Neuronal stem cell (in vitro differentiated cells): ENCODE data around the gene ATRN.

Experiments
- DNase-seq: peaks from one replicate; pipeline ENCODE4 v3.0.0-alpha.2; 2013; ENCODE audit warnings: low spot score
- H2AFZ ChIP-seq: one replicate; pipeline ENCODE4 v1.6.1; 2013; ENCODE audit warnings: mild to moderate bottlenecking, low read length, inconsistent platforms
- H2AK5ac ChIP-seq: 2 replicates; pipeline ENCODE4 v1.6.1; 2013; ENCODE audit warnings: low read depth, mild to moderate bottlenecking, inconsistent platforms, low read length, moderate library complexity, mixed read lengths
- H2BK120ac ChIP-seq: 2 replicates; pipeline ENCODE4 v1.6.1; 2013; ENCODE audit warnings: low read depth, mild to moderate bottlenecking, inconsistent platforms, low read length, moderate library complexity, mixed read lengths
- H2BK12ac ChIP-seq: one replicate; pipeline ENCODE4 v1.6.1; 2013; ENCODE audit warnings: low read length, inconsistent platforms
- H2BK15ac ChIP-seq: 2 replicates; pipeline ENCODE4 v1.6.1; 2013; ENCODE audit warnings: mild to moderate bottlenecking, low read length, inconsistent platforms, mixed read lengths
- H2BK5ac ChIP-seq: one replicate; pipeline ENCODE4 v1.6.1; 2013; ENCODE audit warnings: inconsistent platforms, mild to moderate bottlenecking, low read length, moderate library complexity
- H3K14ac ChIP-seq: one replicate; pipeline ENCODE4 v1.6.1; 2013; ENCODE audit warnings: low read length, inconsistent platforms
- H3K18ac ChIP-seq: 2 replicates; pipeline ENCODE4 v1.6.1; 2013; ENCODE audit warnings: low read length, inconsistent platforms
- H3K23ac ChIP-seq: 2 replicates; pipeline ENCODE4 v1.6.1; 2013; ENCODE audit warnings: low read depth, mild to moderate bottlenecking, mixed read lengths, low read length, inconsistent platforms; ENCODE audit not compliant: poor library complexity
- H3K27ac ChIP-seq: replicated peaks from 3 replicates; pipeline ENCODE4 v1.5.1; 2013; ENCODE audit warnings: low read length, inconsistent platforms
- H3K27me3 ChIP-seq, 3 experiments: 2 replicates each; pipeline ENCODE4 v1.6.1; 2013; ENCODE audit warnings: low read length in 3 of 3, mild to moderate bottlenecking in 2 of 3, inconsistent platforms in 1 of 3, low read depth in 1 of 3, mixed read lengths in 1 of 3, moderate library complexity in 1 of 3; ENCODE audit not compliant: control insufficient read depth in 3 of 3, insufficient read depth in 3 of 3
- H3K36me3 ChIP-seq, 2 donors: replicated peaks in 1 of 2; 2 replicates each; pipeline ENCODE4 v1.6.1; 2013; ENCODE audit warnings: low read length in 2 of 2; ENCODE audit not compliant: control insufficient read depth in 2 of 2, insufficient read depth in 2 of 2
- H3K4ac ChIP-seq: 2 replicates; pipeline ENCODE4 v1.6.1; 2013; ENCODE audit warnings: inconsistent platforms, mild to moderate bottlenecking, low read length, moderate library complexity
- H3K4me1 ChIP-seq, 2 donors: 1 replicate in 1 of 2; 2 replicates in 1 of 2; pipeline ENCODE4 v1.6.1; 2013; ENCODE audit warnings: low read length in 2 of 2, low read depth in 1 of 2; ENCODE audit not compliant: control insufficient read depth in 2 of 2, insufficient read depth in 1 of 2
- H3K4me2 ChIP-seq: one replicate; pipeline ENCODE4 v1.6.1; 2013; ENCODE audit warnings: mild to moderate bottlenecking, low read length, inconsistent platforms; ENCODE audit not compliant: insufficient read depth, poor library complexity, severe bottlenecking
- H3K4me3 ChIP-seq, 2 donors: 2 replicates each; pipeline ENCODE4 v1.5.1; 2013; ENCODE audit warnings: low read length in 2 of 2, mild to moderate bottlenecking in 2 of 2, inconsistent platforms in 1 of 2, moderate library complexity in 1 of 2
- H3K79me1 ChIP-seq: one replicate; pipeline ENCODE4 v1.6.1; 2013; ENCODE audit warnings: low read depth, mild to moderate bottlenecking, inconsistent platforms, low read length, moderate library complexity
- H3K9ac ChIP-seq: one replicate; pipeline ENCODE4 v1.6.1; 2013; ENCODE audit warnings: mild to moderate bottlenecking, low read depth, low read length, inconsistent platforms; ENCODE audit not compliant: poor library complexity
- H3K9me3 ChIP-seq, 2 donors: replicated peaks in 1 of 2; 2 replicates each; pipeline versions ENCODE3 to v1.6.1; 2013; ENCODE audit warnings: low read length in 2 of 2, mild to moderate bottlenecking in 2 of 2, inconsistent platforms in 1 of 2, low read depth in 1 of 2, mixed read lengths in 1 of 2, moderate library complexity in 1 of 2; ENCODE audit not compliant: control insufficient read depth in 2 of 2, insufficient read depth in 1 of 2
- H4K8ac ChIP-seq: one replicate; pipeline ENCODE4 v1.6.1; 2013; ENCODE audit warnings: low read depth, mild to moderate bottlenecking, inconsistent platforms, low read length, moderate library complexity
- H4K91ac ChIP-seq: one replicate; pipeline ENCODE4 v1.6.1; 2013; ENCODE audit warnings: low read length, low read depth, mild to moderate bottlenecking, inconsistent platforms; ENCODE audit not compliant: poor library complexity
- WGBS, 2 donors: extraction: QIAGEN DNeasy Blood & Tissue Kit; methylation state at CpG; one replicate each; pipeline ENCODE4 v1.1.7; 2013; ENCODE audit warnings: missing lambda C conversion rate in 2 of 2, mixed read lengths in 1 of 2; ENCODE audit not compliant: insufficient read length in 2 of 2, insufficient replicate concordance in 1 of 2; ENCODE audit errors: extremely low coverage in 2 of 2; 5-methylcytosine and 5-hydroxymethylcytosine counted together

Gene ATRN

DNA sequence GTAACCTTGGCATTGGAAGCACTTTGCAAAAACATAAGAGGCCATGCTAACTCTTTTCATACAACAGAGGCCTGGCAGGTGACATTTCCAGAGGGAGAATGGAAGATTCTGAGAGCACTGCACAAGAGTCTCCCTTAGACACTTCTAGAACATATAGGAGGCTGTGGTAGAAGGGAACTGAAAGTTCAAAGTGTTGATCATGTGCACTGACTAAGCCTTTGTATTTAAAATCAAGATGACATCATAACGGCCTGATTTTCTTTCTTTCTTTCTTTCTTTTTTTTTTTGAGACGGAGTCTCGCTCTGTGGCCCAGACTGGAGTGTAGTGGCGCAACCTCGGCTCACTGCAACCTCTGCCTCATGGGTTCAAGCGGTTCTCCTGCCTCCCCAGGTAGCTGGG lies 36.6 kb upstream of the ATRN start:
- WGBS, 2 donors, result no CpG with 5 or more reads among the region's 6 CpGs
- H2BK5ac ChIP-seq, result no peak overlapping the region
- no peak overlapping the region for H3K14ac ChIP-seq
- H3K9ac ChIP-seq, result no peak overlapping the region
- no peaks in the 10 kb centered on the region for H3K4me1 ChIP-seq
- no peak overlapping the region for H3K4me2 ChIP-seq
- no peaks in the 10 kb centered on the region for H3K36me3 ChIP-seq
- no peak overlapping the region for H2BK120ac ChIP-seq
- no peaks in the 10 kb centered on the region for H3K79me1 ChIP-seq
- H3K9me3 ChIP-seq, result no peaks in the 10 kb centered on the region
- DNase-seq, result no peak
- H4K8ac ChIP-seq, result no peak overlapping the region
- H3K23ac ChIP-seq, result no peak overlapping the region
- no peak overlapping the region for H2BK15ac ChIP-seq
- H4K91ac ChIP-seq, result no peak overlapping the region
- no peak overlapping the region for H3K4me3 ChIP-seq
- H2AK5ac ChIP-seq, result no peak overlapping the region
- no peak overlapping the region for H2AFZ ChIP-seq
- H2BK12ac ChIP-seq, result no peak overlapping the region
- peaks cover 0 to 3% (median 0%) of the 10 kb centered on the region in 3 experiments for H3K27me3 ChIP-seq
- H3K18ac ChIP-seq, result no peak overlapping the region
- H3K27ac ChIP-seq, result no peak overlapping the region
- no peak overlapping the region for H3K4ac ChIP-seq

- no peak overlapping the region for H3K18ac ChIP-seq
- no peak overlapping the region for H2AFZ ChIP-seq
- no peak overlapping the region for H3K27ac ChIP-seq
- no peak overlapping the region for H2BK5ac ChIP-seq
- no peaks in the 10 kb centered on the region for H3K79me1 ChIP-seq
- no peak overlapping the region for H4K91ac ChIP-seq
- H3K14ac ChIP-seq, result no peak overlapping the region
- no peak overlapping the region for H3K4me3 ChIP-seq
- H4K8ac ChIP-seq, result no peak overlapping the region
- no peak for DNase-seq
- H3K4me1 ChIP-seq, result no peaks in the 10 kb centered on the region
- H2AK5ac ChIP-seq, result no peak overlapping the region
- H3K36me3 ChIP-seq, result no peaks in the 10 kb centered on the region
- no peak overlapping the region for H2BK120ac ChIP-seq
- no peak overlapping the region for H3K23ac ChIP-seq
- H3K4ac ChIP-seq, result no peak overlapping the region
- no peak overlapping the region for H2BK15ac ChIP-seq
- no CpG with 5 or more reads among the region's 2 CpGs for WGBS, 2 donors
- no peak overlapping the region for H2BK12ac ChIP-seq
- H3K27me3 ChIP-seq, result peaks cover 0 to 3% (median 0%) of the 10 kb centered on the region in 3 experiments
- no peak overlapping the region for H3K9ac ChIP-seq
- no peak overlapping the region for H3K4me2 ChIP-seq
- H3K9me3 ChIP-seq, result no peaks in the 10 kb centered on the region
Observed at GRCh38 chr20:3436864-3437574, 33.8 kb upstream of the ATRN start.

- WGBS, 2 donors, result no CpG with 5 or more reads among the region's 8 CpGs
- H3K9me3 ChIP-seq, result no peaks in the 10 kb centered on the region
- no peak for DNase-seq
Observed at GRCh38 chr20:3446779-3447178, 24.0 kb upstream of the ATRN start.

GRCh38 chr20:3447321-3447720 lies 23.5 kb upstream of the ATRN start:
- Histone ChIP-seq H3K79me1 (no peaks in the 10 kb centered on the region), H2BK120ac (no peak overlapping the region), H3K9me3 (no peaks in the 10 kb centered on the region), H2BK5ac (no peak overlapping the region), H3K4me2 (no peak overlapping the region), H3K14ac (no peak overlapping the region), H2BK15ac (no peak overlapping the region), H3K4ac (no peak overlapping the region), H4K91ac (no peak overlapping the region), H3K4me3 (no peak overlapping the region), H3K4me1 (peaks cover 0 to 1% of the 10 kb centered on the region in 2 donors), H3K27me3 (peaks cover 0 to 11% (median 0%) of the 10 kb centered on the region in 3 experiments), H3K36me3 (no peaks in the 10 kb centered on the region), H3K27ac (no peak overlapping the region), H2AK5ac (no peak overlapping the region), H2BK12ac (no peak overlapping the region), H3K18ac (no peak overlapping the region), H2AFZ (no peak overlapping the region), H4K8ac (no peak overlapping the region), H3K23ac (no peak overlapping the region), H3K9ac (no peak overlapping the region)
- WGBS, 2 donors, result no CpG with 5 or more reads among the region's 2 CpGs
- no peak for DNase-seq

More at GRCh38 chr20:3446779-3447178, 24.0 kb upstream of the ATRN start:
- Histone ChIP-seq H3K36me3 (no peaks in the 10 kb centered on the region), H4K8ac (no peak overlapping the region), H3K4me1 (no peaks in the 10 kb centered on the region), H3K23ac (no peak overlapping the region), H4K91ac (no peak overlapping the region), H3K4me2 (no peak overlapping the region), H3K27ac (no peak overlapping the region), H2AK5ac (no peak overlapping the region), H2BK15ac (no peak overlapping the region), H3K14ac (no peak overlapping the region), H3K18ac (no peak overlapping the region), H3K9ac (no peak overlapping the region), H2BK5ac (no peak overlapping the region), H3K4me3 (no peak overlapping the region), H2BK12ac (no peak overlapping the region), H2BK120ac (no peak overlapping the region), H3K79me1 (no peaks in the 10 kb centered on the region), H2AFZ (no peak overlapping the region), H3K4ac (no peak overlapping the region), H3K27me3 (peaks cover 0 to 11% (median 0%) of the 10 kb centered on the region in 3 experiments)
